Germinal center (tissue), 1 donor: Measurements from ENCODE around the gene TCL1A.

Experiments
- DNase-seq: peaks from one replicate; pipeline ENCODE4 v3.0.0; 2012; ENCODE audit warnings: mixed read lengths, low spot score

Gene TCL1A

GRCh38 chr14:95705518-95705917, 8.4 kb downstream of the TCL1A start:
- no peak for DNase-seq

- DNase-seq = no peak
Observed at GRCh38 chr14:95703805-95704204, 10.1 kb downstream of the TCL1A start.

DNA sequence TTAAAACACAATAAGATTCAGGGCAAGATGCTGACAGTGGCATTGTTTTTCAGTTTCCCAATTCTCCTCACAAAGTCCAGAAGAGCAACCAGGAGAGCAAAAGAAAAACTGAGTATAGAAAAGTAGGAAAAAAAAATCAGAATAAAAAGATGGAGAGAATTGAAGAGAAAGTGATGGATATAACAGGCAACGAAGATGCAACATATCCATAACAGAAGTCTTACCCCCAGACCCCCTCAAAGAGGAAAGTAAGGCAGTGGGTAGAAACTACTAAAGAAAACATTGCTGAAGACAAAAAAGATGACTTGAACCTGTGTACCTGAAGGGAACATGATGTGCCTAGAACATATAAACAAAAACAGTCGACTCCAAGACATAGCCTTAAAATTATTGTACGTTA, 10.6 kb downstream of the TCL1A start:
- no peak for DNase-seq

DNA sequence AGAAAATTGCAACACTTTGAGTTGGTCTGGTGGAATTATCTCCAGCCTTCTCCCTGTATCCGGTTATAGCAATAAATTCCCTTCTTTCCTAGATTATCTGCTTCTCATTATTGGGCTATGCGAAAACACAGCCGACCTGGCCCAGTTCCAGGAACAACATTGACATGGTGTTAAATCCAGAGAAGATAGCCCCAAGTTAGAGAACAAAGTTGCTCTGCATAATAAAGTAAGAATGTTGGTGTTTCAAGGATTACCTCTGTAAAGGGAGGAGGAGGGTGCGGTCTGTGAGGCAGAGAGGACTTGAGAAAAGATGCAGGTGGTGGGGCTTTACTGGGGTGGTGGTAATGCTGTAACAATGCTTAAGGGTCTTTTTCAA, 12.1 kb downstream of the TCL1A start:
- DNase-seq = no peak

DNA sequence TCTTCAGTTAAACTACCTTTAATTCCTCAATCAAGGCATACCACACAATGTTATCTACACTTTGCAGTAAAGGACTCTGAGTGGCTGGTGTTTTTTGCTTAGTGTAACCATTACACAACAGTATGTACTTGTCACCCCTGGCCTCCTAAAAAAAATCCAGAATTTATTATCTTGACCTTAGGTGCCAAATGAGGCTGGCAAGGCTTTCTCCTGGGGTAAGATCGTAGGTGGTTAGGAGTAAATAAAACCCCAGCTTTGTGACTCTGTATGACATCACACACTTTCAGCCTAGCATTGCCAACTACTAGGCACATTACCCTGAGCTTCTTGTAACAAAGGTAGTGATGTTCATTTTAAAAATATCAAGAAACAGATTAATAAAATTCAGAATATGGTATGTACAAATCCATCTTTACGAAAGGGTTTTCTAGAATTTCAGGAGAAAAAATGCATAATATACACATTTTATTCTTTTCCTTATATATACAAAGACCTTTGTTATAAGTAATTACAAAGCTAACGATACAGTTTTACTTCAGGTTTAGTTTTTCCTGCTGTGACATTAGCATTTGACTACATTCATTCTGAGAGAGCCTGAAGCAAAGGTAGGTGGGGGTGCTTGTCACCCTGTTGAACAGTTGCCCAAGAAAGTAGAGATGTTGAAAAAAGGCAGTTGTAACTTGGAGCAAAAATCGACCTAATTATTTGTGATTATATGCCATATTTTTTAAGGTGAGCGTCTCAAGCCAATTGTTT, 13.5 kb downstream of the TCL1A start:
- no peak for DNase-seq

DNA sequence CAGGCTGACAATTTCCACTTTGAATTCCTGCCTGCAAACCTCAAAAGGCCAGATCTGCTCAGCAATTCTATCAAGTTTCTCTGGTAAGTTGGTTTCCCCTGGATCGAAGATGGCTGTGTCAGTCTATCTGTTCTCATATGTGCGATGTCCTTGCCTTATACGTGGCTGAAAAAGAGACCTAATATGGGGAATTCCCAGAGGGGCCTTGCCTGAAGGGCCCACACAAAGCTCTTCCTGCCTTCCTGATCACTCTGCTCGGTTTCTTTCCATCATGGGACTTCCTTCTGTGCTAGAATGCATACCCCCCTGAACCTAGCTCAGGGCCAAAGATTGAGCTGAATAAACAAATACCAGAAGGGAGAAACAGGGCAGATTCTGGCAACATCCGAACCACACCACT, 14.5 kb downstream of the TCL1A start:
- DNase-seq = no peak

DNA sequence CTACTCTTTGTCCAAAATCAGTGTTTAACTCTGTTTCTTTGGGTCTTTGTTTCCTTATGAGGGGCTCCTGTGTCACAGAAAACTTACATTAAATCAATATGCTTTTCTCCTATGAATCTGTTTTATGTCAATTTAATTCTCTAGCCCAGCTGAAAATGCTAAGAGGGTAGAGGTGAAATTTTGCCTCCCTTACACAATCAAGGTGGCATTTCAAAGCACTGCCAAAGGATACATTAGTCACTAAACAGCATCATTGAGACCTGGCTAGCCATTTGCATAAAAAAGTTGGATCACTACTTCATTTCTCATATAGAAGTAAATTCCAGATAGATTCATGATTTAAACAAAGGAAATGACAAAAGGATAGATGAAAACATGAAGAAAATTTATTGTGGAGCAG, 15.6 kb downstream of the TCL1A start:
- no peak for DNase-seq

DNA sequence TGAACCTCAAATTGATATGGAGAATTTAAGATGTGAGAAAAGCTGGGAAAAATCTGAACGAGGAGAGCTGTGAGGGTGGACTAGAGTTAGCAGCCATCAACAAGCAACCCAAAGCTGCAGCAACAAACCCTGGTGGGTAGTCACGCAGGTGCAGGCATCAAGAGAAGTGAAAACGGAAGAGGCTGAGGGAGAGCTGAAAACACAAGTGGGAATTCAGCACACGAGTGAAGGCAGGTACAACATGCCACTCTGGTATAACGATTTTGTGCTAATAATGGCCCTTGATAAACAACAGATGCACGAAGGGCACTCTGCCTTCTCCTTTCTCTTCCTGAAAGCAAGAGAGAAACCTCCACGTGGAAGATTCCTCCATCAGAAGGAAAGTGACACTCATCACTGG, 16.2 kb downstream of the TCL1A start:
- DNase-seq = peak; percentile 64

DNA sequence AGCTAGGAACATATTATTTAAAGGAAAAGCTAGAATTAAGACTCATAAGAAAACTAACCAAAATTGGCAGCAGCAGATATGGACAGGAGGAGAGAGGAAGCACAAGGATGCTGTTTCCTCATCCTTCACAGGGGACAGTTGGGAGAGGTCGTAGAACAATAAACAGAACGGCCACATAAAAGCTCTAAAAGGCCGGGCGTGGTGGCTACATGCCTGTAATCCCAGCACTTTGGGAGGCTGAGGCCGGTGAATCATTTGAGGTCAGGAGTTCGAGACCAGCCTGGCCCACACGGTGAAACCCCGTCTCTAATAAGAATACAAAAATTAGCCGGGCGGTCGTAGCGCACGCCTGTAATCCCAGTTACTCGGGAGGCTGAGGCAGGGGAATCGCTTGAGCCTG, 17.2 kb downstream of the TCL1A start:
- no peak for DNase-seq

DNA sequence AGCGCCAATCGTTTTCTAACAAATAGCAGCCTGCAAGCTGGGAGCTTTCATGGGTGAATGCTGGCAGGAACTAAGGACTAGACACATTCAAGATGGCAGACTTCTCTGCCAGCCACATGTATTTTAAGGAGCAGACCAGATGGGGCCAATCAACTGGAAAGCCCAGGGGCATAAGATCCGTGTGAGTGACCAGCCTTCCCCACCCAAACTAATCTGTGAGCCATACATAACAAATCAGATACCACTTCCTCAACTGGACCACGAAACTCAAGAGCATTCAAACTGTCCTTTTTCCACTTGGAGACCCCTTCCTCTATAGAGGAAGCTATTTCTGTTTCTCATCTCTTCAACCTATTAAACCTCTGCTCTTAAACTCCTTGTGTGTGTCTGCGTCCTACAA, 18.0 kb downstream of the TCL1A start:
- DNase-seq = peak; percentile 64

DNA sequence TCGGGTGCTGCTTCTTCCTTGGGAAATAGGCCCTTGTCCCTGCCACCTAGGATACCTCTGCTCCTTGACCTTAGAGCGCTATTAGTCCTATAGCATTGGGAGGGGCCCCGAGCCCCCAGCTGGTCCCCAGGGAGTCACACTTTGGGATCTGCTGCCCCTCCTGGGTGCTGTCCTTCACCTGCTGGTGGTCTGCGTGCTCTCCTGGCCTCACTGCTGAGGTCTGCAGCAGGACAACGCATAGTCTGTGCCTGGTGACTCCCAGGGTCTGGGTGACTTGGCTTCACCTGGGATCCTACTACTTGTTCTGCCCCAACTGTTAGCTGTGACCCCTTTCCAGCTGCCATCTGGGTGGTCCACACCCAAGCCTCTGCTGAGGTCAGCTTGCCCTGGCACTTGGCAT, 18.9 kb downstream of the TCL1A start:
- no peak for DNase-seq

DNA sequence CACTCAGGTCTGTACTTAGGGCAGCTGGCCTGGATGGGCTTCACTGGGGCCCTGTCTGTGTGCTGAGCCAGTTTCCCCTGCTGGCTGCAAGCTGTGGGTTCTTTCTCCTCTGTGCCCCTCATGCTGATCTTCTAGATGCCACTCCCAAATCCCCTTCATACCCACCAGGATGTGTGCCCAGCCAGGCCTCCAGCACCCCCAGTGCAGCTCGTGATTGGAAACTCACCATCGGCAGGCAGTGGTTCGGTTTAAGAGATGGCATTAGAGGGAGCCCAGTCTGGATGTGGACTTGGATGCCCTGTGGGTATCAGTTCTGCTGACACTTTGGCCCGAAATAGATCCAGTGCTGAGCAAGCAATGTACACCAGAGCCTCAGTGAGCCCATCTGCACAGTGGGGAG, 21.8 kb downstream of the TCL1A start:
- DNase-seq = no peak

- DNase-seq = no peak
Observed at GRCh38 chr14:95691591-95691990, 22.3 kb downstream of the TCL1A start.

GRCh38 chr14:95690815-95691214, 23.1 kb downstream of the TCL1A start:
- no peak for DNase-seq

GRCh38 chr14:95689441-95689840, 24.5 kb downstream of the TCL1A start:
- DNase-seq = no peak

DNA sequence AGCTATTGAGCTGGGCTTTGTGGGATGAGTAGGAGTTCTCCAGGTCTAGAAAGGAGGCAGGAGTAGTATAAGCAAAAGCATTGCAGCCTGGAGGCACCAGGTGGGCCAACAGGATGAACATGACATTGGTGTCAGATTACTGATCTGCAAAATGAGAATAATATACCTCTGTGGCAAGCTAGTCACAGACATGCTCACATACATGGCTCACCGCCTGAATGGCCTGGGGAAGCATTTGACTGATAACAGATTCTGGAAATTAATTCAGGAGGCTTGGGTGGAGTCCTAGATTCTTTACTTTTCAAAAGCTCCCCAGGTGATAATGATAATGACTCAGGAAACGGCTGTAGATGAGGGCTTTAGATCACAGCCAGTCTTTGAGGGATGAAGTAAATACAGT, 27.0 kb downstream of the TCL1A start:
- no peak for DNase-seq

DNA sequence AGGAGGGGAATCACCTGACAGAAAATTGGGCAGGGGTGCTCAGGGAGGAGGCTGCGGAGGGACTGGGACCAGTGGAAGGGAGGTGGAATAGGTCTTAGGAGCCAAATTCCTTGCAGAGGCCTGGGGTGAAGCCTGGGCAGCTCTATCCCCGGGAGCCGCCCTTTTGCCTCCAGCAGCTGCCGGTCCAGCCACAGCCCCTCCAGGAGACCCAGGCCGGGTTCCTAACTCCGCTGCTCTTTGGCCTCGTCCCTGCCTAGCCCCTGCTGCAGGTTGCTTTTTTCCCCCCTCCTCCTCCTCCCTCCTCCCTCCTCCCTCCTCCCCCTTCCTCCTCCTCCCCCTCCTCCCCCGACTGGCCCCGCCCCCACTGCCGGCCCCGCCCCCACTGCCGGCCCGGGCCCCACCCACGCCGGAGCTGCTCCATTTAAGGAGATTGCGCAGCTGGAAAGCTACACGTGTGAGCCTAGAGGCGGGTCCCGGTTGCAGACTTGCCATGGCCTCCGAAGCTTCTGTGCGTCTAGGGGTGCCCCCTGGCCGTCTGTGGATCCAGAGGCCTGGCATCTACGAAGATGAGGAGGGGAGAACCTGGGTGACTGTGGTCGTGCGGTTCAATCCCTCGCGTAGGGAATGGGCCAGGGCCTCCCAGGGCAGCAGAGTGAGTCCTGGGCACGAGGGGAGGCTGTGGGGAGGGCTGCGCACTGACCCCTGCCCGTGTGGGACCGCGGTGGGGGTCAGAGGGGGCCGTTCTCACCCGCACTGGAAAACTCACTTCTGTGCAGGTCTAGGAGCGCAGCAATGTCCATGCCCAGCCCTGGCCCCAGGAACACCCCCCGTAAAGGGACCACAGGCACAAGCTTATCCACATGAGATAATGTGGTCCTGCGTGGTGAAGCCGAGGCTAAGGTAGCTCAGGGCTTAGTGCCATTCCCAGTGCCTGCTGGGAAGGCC, 27.7 kb downstream of the TCL1A start, which contains the start of gene TCL1B:
TCL1B (plus strand) TSS at position 449 of the 945 bp plus-strand sequence; CDS start at position 491, 42 bp downstream.
- no peak for DNase-seq

- peak; percentile 71 for DNase-seq
Observed at GRCh38 chr14:95683793-95684192, 30.1 kb downstream of the TCL1A start.

GRCh38 chr14:95681153-95681552, 32.8 kb downstream of the TCL1A start:
- DNase-seq = no peak

DNA sequence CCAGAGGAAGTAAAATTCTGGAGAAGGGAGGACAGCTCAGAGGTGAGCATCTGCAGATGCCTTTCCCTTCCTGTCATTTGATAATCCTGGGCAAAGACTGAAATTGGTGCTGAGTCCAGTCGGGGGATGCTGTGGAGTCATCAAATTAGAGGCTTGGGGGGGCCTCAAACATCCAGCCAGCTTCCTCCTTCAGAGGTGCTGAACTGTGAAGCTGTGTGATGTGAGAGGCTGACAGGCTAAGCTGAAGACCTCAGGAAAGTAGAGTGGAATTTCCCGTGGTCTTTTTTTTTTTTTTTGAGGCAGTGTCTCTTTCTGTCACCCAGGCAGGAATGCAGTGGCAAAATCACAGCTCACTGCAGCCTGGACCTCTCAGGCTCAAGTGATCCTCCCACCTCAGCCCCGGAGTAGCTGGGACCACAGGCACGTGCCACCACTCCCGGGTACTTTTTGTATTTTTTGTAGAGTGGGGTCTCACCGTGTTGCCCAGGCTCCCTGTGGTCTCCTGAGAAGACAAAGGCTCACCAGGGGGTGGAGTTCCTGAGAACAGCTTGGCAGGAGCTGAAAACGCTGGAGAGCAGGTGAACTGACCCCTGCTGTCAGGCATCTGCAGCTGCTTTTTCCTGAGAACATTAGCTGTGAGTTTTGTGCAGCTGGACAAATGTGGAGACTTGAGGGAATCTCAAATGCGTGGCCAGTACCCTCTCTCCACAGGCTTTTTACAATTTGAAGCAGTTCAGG, 33.8 kb downstream of the TCL1A start:
- DNase-seq = peak; percentile 53

- no peak for DNase-seq
Observed at GRCh38 chr14:95679148-95679815, 34.6 kb downstream of the TCL1A start.
